HG03457 (cell line): Measurements from ENCODE around the gene MYOZ1.
"Not testable (repeated sequence)": the region's sequence is repeated elsewhere in the genome, so short reads cannot be mapped to it uniquely, and the experiment has no call there.

Experiments
- ATAC-seq: cut with Tn5 transposase; IDR thresholded peaks from one replicate; pipeline ENCODE4 v1.9.1; 2021; ENCODE audit warnings: moderate number of reproducible peaks; ENCODE audit not compliant: unreplicated experiment

The MYOZ1 gene

GRCh38 chr10:73647875-73648651 is 6.8 kb upstream of the MYOZ1 start:
- ATAC-seq: no peak

GRCh38 chr10:73647211-73647874 is 6.1 kb upstream of the MYOZ1 start:
- no peak for ATAC-seq

GRCh38 chr10:73646598-73647041 is 5.3 kb upstream of the MYOZ1 start:
- no peak for ATAC-seq

- no peak for ATAC-seq
These were observed 4.0 kb upstream of the MYOZ1 start for GRCh38 chr10:73645251-73645650.

- no peak for ATAC-seq
These were observed 3.5 kb upstream of the MYOZ1 start for GRCh38 chr10:73644767-73645166.

- ATAC-seq: no peak
These were observed 2.9 kb upstream of the MYOZ1 start for GRCh38 chr10:73644015-73644743.

- ATAC-seq: no peak
These were observed 2.1 kb upstream of the MYOZ1 start for GRCh38 chr10:73643362-73643761.

- ATAC-seq: no peak
These were observed 2.0 kb downstream of the MYOZ1 start for GRCh38 chr10:73639286-73639685.

- ATAC-seq: no peak
These were observed 5.5 kb downstream of the MYOZ1 start for GRCh38 chr10:73635781-73636180.

- ATAC-seq: no peak
These were observed 6.9 kb downstream of the MYOZ1 start for GRCh38 chr10:73634421-73634820.

- ATAC-seq: no peak
These were observed 12.1 kb downstream of the MYOZ1 start for GRCh38 chr10:73629165-73629564.

GRCh38 chr10:73628405-73628804 is 12.9 kb downstream of the MYOZ1 start:
- ATAC-seq: no peak

- no peak for ATAC-seq
These were observed 14.0 kb downstream of the MYOZ1 start for GRCh38 chr10:73627300-73627699.

GRCh38 chr10:73625884-73626752 is 15.2 kb downstream of the MYOZ1 start:
- peak; percentile 90 for ATAC-seq

GRCh38 chr10:73625004-73625883 is 16.0 kb downstream of the MYOZ1 start:
- peak; percentile 24 for ATAC-seq

GRCh38 chr10:73623056-73623455 is 18.2 kb downstream of the MYOZ1 start:
- ATAC-seq: no peak

- not testable (repeated sequence) for ATAC-seq
These were observed 20.3 kb downstream of the MYOZ1 start for GRCh38 chr10:73620974-73621373.

GRCh38 chr10:73617143-73617542 is 24.1 kb downstream of the MYOZ1 start:
- ATAC-seq: not testable (repeated sequence)

- ATAC-seq: no peak
These were observed 26.6 kb downstream of the MYOZ1 start for GRCh38 chr10:73614720-73615119.

- ATAC-seq: no peak
These were observed 32.2 kb downstream of the MYOZ1 start for GRCh38 chr10:73609116-73609515.
